ENCODE results near the gene NSMF.

The NSMF gene

DNA sequence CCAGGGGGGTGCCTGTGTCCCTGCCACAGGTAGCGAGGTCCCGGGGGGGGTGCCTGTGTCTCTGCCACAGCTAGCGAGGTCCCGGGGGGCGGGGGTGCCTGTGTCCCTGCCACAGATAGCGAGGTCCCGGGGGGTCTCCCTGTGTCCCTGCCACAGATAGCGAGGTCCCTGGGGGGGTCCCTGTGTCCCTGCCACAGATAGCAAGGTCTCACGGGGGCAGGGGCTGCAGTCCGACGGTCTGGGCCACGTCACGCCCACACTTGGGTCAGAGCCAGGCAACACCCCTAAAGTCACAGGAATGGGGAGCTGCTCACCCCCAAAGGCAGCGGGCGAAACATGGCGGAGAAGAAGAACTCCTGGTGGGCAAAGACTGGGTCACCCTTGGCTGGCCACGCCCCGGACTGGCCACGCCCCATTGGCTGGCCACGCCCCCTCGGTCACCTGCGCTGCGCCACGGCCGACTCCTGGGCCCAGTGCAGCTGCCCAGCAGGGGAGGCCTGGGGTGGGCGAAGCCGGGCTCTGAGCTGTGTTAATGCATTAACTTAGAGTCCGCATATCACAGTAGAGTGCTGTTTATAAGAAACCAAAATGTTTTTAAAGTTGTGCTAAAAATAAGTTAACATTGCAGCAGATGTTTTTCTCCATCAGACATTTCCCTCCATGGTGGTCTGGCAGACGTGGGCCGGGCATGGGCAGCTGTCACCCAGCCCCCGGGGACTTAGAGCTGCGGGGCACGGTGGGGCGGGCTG, 29.0 kb downstream of the NSMF start:
- DNase-seq (ENCODE audit: low spot score), result no peak

DNA sequence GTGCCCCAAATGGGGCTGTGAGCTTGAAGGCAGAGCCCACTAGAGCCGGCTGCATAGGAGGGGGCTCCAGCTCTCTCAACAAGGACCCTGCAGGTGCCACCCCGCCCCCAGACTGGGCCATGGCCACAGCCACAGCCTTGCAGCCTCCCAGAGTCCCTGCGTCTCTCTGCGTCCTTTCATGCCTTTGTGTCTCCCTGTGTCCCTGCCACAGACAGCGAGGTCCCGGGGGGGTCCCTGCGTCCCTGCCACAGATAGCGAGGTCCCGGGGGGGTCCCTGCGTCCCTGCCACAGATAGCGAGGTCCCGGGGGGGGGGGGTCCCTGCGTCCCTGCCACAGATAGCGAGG, 29.6 kb downstream of the NSMF start:
- DNase-seq (ENCODE audit: low spot score), result no peak

DNA sequence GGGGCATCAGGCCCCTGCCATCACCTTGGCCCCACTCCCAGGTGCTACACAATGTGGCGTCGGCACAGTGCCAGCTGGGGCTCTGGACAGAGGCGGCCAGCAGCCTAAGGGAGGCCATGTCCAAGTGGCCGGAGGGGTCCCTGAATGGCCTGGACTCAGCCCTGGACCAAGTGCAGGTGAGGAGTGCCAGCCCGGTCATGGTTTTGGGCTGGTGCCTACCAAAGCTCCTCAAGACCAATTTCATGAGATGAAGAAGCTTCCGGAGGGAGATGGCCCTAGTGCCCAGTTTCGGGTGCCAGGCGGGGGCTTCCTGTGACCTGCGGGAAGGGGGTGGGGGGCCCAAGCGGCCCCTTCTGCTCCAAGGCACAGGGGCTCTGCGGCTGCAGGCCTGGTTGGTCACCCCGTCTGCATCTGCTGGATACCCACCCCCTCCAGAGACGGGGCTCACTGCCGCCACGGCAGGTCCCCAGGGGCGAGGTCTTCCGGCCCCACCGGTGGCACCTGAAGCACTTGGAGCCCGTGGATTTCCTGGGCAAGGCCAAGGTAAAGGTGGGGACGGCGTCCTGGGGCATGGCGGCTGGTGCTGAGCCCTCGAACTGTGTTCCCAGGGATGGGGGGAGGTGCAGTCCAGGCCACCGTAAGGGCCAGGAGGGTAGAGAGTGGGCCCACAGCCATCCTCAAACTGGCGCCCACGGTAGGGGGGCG, 30.1 kb downstream of the NSMF start:
- DNase-seq (ENCODE audit: low spot score), result no peak

DNA sequence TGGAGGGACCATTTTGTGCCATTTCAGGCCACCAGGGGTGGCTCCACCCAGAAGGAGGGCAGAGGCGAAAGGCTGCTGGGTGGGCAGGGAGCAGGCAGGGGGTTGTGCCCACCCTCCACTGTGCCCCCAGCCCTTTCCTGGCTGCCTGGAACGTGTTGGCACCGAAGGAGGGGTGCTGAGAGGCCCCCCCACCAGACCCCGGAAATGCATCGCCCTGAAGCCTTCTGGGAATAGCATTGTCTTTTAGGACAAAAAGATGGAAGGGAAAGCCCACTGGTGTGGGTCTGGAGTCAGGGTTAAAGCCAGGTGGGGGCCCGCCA, 30.9 kb downstream of the NSMF start:
- DNase-seq (ENCODE audit: low spot score), result no peak

DNA sequence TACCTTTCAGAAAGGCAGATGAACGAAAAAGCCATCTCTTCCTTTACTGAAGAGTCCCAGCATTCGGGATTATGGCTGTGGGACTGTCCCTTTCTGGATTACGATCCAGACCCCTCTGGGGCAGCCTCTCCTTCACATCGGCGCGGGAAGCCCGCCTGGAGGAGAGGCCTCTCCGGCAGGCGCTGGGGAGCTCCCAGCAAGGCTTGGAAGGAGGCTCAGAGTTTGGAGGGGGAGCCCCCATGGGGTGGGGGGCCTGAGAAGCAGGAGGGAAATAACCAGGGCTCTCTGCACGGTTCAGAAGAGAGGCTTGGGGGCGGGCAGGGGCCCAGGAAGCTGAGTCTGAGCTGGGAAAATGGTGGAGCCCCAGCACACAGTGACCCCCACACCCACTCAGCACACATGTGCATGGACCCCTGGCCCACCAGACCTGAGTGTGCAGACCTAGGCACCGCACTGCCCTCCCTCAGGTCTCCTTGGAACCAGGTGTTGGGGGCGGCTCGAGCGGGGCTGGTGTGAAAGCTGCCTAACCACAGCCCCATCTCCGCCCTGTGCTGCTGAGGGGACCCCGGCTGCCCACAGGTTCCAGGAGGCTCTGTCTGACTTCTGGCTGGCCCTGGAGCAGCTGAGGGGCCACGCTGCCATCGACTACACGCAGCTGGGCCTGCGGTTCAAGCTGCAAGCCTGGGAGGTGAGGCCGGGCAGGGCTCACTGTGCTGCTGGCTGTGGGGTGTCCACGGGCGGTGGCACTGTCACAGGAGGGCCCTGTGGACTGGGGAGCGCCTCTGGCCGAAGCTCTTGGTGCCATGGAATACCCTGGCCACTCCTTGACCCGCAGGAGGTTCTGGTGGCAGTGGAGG, 31.5 kb downstream of the NSMF start:
- no peak for DNase-seq (ENCODE audit: low spot score)

DNA sequence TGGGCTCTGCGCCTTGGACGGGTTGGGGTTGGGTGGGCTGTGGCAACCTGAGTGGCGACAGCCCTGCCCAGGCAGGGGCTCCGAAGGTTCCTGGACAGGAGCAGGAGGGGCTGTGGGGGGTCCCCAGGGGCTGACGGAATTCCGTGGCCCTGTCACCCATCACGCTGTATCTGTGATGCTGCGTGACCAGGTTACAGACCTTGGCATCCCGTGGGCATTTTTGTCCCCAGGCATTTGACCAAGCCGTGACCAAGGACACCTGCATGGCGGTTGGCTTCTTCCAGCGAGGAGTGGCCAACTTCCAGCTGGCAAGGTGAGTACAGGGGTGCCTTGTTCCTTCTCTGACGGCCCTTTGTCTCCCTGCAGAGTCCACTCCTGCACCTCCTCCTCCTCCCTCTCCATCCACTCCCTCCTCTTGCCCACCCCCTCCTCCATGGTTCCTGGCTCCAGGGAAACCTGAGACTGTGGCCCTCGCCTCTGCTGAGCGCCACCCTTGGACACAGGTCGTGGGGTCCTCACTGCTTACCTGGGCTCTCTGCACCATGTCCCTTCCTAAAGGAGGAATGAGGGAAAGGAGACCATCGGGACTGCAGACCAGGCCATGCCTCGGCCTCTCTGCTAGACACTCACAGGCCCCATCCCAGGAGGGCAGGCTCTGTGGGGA, 33.0 kb downstream of the NSMF start:
- no peak for DNase-seq (ENCODE audit: low spot score)

DNA sequence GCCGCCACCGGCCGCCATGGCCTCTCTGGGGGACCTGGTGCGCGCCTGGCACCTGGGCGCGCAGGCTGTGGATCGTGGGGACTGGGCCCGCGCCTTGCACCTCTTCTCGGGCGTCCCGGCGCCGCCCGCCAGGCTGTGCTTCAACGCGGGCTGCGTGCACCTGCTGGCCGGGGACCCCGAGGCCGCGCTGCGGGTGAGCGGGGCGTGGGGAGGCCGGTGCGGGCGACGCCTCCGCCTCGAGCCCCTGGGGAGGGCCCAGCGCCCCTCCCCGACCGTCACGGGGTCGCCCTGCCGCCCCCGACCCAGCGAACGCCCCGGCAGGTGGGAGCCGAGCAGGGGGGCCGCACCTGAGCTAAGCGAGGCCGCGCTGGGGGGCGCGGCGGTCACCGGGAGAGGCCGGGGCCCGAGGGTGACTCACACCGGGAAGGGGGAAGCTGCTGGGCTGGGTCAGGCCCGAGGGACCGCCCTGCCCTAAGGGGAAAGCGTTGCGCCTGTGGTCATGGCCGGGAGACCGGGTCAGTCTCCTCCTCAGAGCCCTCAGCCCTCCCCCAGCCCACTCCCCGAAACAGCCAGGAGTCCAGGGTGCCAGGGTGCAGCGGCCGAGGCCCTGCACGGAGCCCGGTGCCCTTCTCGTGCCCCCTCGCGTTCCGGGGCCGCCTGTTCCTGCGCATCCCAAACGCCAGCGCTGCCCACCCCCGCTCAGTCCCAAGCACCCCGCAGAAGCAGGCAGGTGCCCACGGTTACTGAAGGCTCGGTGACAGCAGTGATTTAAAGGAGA, 35.4 kb downstream of the NSMF start:
- no peak for DNase-seq (ENCODE audit: low spot score)

DNA sequence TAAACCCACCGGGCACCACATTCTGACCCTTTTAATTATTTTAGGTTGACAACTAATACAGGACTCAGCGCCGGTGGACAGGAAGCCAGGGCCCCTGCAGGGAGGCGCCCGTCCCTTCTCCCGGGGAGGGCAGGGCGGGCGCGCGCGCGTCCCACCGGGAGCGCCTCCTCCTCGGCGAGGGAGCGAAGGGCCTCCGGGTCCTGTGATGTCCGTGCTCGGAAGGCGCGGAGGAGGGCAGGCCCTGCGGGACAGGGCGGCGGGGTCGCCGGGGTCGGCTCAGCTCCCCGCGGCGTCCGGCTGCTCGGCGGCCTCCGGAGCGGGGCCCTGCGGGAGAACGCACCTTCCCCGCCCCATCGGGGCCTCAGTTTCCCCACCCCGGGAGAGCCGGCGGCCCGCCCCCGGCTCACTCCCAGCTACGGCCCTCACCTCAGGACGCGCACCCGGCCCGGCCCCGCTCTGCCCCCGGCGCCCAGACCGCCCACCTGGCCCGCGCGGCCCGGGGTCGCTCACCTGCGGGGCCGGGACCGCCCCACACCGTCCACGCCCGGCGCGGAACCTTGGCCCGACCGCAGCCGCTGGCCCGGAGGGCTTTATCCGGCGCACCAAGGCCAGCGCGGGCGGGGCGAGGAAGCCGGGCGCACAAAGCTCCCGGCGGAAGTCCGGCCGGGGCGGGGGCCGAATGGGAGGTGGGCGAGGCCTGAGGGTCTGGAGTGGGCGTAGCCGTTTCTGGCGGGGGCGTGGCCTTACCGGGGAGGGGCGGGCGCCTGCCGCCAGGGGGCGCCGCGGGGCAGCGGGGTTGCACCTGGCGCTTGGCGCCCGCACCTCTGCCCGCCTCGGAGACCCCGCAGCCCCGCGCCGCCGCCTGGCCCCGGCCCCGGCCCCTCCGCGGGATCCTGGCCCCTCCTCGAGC, 36.3 kb downstream of the NSMF start, which contains the start of the genes EXD3 and NOXA1:
Gene EXD3, minus strand, starts transcription at position 559 of the 910 bp plus-strand sequence. CDS start 27,805 bp downstream, outside the sequence.
Gene NOXA1, plus strand, starts transcription at position 790 of the 910 bp plus-strand sequence. CDS start 137 bp downstream, outside the sequence.
- peak; percentile 85 for DNase-seq (ENCODE audit: low spot score)

DNA sequence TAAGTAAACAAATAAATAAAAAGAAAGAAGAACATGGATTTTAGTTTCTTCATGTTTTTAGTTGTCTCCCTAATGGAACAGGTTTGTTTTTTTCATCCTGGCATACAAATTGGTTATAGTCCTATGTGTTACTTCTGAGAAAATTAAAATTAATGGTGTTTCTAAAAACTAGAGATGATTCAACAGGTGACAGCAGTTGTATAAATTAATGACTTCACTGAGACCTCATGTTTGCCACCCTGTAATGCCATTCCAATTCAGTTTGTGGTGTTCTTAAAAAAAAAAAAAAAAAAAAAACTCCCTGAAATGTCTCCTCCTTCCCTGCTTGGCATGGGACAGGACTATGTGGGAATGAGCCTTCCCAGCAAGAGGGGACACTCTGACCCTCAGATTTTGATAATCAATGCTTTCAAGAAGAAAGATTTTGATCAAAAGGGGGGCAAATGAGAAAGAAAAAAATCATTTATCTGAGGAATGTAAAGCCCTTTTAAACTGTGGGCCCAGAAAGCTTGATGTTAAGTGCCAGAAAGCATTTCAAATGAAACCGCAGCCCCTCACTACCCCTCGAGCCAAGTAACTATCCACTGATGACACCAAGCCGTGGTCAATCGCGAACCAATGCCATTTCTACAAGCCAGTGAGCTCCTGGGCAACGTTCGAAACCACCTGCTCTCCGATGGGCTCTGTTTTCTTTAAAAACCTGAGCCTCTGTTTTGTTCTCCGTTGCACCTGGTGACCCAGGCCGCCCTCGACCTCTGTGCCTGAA, 37.1 kb downstream of the NSMF start:
- DNase-seq (ENCODE audit: low spot score), result no peak

DNA sequence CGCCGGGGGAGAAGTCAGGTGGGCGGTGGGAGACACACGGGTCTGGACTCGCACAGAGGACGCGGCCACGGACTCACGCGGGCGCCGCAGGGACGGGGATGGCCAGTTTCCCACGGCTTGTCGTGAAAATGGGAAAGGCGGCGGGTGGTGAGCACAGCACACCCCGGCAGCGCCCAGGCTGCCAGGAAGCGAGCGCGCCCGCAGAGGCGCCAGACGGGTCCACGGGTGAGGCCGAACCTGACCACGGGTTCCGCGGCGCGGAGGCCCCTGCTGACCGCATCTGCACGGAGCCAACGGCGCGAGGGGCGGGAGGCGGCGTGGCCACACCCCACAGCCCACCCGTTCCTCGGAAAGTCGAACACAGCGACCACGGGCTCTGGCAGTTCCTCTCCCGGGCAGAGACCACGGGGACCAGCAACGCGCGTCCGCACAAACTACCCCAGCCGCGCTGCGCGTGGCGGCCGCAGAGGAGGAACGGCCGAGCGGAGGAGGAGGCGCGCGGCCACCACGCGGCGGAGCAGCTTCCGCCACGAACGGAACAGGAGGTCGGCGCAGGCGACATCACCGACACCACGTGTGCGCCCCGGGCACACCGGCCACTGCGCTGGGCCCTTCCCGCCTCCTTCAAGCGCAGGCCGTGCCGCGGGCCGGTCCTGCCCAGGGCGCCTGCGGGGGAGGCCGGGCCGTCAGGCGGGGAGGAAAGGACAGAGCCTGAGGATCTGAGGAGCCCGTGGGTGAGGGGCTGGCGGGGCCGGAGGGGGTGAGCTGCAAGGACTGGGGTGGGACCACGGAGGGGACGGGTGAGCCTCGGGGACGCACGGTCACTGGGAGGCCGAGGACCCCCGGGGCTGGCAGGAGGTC, 41.7 kb downstream of the NSMF start:
- DNase-seq (ENCODE audit: low spot score), result no peak

DNA sequence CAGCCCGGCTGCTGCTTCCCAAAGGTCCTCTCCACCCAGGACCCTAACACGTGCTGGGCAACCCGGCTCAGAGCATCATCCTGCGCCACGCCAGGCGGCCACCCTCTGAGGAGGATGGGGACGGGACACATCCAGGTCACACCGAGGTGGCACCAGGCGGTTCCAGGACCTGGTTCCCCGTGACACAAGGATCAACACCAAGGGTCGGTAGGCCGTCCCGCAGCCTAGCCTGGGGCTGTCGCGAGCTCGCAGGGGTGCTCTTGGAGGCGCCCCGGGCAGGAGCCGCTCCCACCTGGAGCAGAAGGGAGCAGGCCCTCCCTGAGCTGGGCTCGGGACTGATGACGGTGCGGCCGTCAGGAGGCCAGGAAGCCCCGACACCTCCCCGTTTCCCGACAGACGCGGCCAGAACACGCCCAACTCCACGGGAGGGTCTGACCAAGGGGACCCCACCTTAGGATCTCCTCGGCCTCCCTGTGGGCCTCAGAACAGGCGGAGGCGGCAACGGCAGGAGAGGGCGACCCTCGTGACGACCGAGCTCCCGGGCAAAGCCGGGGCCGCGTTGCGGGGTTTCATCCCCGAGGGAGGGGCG, 42.5 kb downstream of the NSMF start:
- no peak for DNase-seq (ENCODE audit: low spot score)

DNA sequence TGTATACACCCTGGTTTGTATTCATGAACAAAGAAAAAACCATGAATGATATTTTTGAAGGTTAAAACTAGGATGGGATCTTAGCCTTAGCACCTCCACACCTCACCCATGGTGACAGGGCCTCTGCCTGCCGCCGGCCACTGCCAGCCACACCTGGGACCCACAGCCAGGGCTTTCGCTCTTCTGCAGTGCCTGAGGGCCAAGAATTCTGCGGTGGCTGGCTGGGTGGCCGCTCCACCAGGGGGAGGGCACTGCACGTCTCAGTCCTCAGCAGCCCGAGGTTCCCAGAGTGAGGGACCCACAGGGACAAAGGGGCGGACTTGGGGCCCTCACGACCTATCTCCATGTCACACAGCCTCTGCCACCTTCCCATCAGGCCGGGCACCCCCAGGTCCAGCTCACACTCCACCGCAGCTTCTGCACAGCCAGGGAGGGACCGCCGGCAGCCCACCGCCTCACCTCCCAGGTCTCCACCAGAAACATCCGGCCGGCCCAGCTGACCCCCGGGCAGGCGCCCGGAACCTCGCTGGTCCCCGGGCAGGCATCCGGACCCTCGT, 43.0 kb downstream of the NSMF start:
- no peak for DNase-seq (ENCODE audit: low spot score)

DNA sequence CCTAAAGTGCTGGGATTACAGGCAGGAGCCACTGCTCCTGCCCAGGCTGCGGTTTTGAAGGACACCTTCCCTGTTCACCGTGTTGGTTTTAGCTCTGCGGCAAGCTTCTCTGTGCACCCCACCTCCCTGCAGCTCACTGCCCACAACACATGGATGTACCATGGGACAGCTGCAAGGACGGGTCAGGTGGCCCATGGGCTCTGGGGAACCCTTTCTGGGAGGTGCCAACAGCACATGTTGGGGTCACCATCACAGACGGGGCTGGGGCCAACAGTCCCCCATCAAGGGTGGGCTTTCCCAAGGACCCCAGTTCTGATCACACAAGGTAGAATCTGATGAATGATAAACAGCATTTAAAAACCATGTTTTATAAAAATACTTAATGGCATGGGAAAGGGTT, 43.7 kb downstream of the NSMF start:
- DNase-seq (ENCODE audit: low spot score), result no peak

DNA sequence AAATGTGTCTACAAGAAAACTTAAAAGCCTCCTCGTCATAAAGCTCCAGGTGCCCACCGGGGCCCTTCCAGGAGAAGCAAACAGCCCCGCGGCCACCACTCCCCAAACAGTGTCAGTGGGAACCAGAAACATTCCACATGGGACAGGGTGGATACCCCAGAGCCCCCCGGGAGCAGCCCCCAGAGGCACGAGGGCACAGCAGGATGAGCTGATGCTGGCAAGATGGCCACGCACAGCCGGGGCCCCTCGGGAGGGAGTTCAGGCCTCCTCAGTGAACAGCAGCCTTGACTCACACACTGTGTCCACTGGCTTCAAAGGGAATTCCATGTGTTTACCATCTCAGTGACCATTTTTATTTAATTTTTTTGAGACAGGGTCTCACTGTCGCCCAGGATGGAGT, 46.7 kb downstream of the NSMF start:
- no peak for DNase-seq (ENCODE audit: low spot score)

DNA sequence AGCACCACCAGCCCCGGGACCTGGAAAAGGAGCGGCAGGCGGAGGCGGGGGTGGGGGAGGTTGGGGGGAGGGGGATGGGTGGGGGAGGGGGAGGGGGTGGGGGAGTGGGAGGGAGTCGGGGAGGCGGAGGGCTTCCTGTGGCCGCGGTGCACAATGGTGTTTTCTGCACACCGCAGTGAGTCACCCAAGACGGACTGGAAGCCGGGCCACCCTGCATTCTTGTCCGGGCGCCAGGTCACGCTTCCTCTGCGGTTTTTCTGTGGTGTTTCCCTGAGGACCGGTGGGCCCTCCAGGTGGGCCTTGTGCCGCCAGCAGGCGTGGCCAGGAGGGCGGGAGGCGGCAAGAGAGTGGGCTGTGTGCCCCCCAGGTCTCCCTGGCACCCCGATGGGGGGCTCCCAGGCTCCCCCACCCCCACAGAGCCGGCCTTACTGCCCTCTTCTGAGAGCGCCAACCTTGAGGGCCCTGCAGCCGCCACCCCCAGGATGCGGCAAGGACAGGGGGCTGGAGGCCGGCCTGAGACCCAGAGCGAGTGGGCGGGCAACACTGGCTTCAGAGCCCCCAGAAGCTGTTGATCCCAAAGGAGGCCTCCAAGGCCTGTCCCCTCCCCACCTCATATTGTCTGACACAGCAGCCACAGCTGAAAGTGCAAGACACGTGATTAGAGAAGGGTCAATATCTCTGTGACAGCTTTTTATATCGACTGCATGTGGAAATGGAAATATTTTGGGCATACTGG, 47.3 kb downstream of the NSMF start:
- no peak for DNase-seq (ENCODE audit: low spot score)

DNA sequence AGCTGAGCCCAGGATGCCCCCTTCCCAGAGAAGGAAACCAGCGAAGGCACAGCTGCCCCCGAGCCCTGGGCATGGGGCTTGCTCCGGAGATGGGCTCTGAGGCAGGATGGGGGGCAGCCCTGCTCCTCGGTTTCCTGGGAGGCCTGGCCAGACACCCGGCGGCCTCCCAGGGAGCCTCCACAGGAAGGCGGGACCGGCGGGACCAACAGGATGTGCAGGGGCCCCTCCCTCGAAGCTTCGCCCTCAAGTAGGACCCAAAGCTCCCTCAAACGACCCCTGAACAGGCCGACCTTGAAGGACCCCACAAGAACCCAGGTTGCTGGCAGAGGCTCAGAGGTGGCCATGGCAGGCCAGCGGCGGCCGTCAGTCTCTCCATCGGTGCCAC, 47.9 kb downstream of the NSMF start:
- no peak for DNase-seq (ENCODE audit: low spot score)

DNA sequence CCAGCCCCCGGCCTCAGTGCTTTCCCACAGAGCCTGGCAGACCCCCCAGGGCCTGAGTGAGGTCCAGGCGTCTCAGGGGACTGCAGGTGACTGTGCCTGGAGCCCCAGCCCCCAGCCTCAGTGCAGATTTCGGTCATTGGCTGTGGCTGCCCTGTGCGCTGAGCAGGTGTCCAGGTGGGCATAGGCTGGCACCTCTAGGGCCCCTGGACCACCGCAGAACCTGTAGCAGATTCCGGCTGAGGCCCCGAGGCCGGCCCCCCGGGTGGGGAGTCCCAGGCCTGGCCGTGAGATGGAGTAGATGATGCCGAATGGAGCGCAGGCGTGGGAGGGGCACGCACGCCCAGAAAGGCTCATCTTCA, 48.3 kb downstream of the NSMF start:
- DNase-seq (ENCODE audit: low spot score), result no peak
